Activated gamma-delta T cell (primary cell): Measurements from ENCODE around the gene CYP2D6.
"Not testable (repeated sequence)": the region's sequence is repeated elsewhere in the genome, so short reads cannot be mapped to it uniquely, and the experiment has no call there.

Experiments used
- DNase-seq: peaks from one replicate; lab custom pipeline; 2025; lab: John Stamatoyannopoulos, UW

CYP2D6 gene

GRCh38 chr22:42158456-42159132, 28.0 kb upstream of the CYP2D6 start:
- DNase-seq = no peak

DNA sequence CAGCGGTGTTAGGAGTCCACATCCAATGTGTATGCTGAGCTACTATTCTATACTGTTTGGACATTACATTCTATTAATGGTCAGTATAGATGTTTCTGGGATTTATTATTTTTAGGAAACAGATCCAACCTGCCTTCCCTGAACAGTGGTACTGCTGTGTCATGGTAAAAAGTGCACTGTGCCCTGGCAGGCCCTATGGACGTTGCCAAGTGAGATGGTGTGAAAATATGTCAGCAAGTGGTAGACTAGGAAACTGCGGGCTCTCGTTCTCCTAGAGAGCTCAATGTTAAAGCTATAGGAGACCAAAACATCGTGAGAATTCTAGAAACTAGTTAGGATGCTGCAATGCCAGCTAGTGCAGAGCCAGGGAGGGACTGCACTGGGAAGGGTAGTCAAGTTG, 26.0 kb upstream of the CYP2D6 start:
- DNase-seq = no peak

DNA sequence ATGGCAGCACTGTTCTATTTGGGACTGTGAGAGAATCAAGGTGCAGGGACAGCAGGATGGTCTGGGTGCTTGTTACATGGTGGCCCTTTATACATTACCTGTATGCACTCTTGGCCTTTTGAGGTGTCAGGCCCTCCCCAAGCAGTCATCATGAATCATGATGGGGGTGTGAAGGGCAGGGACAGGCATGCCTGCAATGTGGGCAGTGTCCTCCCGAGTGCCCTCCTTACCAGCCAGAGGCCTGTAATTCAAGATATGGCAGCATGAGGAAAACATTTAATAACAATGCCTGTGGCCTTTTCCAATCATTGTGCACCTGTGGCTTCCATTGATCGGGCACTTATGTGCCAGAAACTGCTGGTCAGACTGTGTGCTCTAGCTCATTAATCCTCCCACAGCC, 25.5 kb upstream of the CYP2D6 start:
- DNase-seq = no peak

GRCh38 chr22:42155053-42155543, 24.5 kb upstream of the CYP2D6 start:
- DNase-seq = no peak

- no peak for DNase-seq
Observed at GRCh38 chr22:42154293-42155052, 23.9 kb upstream of the CYP2D6 start.

GRCh38 chr22:42152661-42153270, 22.2 kb upstream of the CYP2D6 start:
- no peak for DNase-seq

DNA sequence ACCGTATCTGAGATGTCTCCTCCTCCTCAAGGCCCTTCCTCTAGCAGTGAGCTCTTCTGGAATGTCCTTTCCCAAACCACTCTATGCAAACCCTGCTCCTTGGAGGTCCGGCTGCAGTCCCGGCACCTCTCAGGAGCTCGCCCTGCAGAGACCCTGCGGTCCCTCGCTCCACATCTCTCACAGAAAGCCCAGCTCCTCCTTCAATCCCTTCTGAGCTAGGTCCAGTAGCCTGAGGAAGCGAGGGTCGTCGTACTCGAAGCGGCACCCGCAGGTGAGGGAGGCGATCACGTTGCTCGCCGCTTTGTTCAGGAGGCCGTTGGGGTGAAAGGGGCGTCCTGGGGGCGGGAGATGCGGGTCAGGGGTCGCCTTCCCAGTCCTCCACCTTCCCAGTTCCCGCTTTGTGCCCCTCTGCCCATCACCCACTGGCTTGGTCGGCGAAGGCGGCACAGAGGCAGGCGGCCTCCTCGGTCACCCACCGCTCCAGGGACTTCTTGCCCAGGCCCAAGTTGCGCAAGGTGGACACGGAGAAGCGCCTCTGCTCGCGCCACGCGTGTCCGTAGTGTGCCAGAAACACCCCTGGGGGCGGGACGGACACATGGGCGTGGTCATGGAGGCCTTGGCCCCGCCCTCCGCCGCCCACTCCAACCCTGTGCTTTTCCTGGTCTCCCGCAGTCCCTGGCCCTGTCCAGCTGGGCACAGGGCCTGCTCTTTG, 21.5 kb upstream of the CYP2D6 start:
- no peak for DNase-seq

DNA sequence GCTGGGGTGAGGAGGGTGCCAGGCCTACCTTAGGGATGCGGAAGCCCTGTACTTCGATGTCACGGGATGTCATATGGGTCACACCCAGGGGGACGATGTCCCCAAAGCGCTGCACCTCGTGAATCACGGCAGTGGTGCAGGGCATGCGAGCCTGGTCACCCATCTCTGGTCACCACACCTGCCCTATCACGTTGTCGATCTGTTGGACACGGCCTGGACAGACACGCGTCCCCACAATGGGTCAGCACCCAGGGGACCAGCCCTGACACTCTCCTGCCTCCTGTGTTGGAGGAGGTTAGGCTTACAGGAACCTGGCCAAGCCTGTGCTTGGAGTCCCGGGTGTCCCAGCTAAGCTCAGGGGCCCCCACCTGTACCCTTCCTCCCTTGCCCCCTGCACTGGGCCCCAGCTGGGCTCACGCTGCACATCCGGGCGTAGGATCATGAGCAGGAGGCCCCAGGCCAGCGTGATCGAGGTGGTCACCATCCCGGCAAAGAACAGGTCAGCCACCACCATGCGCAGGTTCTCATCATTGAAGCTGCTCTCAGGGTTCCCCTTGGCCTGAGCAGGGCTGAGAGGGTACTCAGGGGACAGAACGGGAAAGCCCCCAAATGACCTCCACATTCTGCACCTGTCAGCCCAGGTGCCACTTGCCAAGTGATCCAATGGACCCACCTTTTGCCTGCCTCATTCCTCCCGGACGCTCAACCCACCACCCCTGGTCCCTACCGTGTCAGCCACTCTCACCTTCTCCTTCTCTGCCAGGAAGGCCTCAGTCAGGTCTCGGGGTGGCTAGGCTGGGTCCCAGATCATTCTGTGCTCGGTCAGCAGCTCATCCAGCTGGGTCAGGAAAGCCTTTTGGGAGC, 20.3 kb upstream of the CYP2D6 start:
- no peak for DNase-seq

GRCh38 chr22:42149798-42150197, 19.2 kb upstream of the CYP2D6 start:
- not testable (repeated sequence) for DNase-seq

DNA sequence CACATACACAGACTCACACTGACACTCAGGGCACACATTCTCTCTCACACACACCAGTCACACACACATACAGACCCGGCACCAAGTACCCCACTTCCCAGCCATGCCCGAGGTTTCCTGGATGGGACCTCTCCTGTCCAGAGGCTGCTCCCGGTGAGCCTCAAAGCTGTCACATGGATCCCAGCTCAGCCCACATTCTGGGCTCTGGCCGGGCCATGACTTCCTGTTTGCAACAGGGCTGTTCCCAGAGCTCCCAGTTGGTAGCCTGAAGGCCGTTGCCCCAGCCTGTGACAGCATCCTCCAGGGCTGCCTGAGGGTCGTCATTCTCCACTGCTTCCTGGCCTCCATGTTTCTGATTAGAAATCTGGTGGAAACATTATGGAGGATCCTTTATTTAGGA, 14.6 kb upstream of the CYP2D6 start:
- no peak for DNase-seq

DNA sequence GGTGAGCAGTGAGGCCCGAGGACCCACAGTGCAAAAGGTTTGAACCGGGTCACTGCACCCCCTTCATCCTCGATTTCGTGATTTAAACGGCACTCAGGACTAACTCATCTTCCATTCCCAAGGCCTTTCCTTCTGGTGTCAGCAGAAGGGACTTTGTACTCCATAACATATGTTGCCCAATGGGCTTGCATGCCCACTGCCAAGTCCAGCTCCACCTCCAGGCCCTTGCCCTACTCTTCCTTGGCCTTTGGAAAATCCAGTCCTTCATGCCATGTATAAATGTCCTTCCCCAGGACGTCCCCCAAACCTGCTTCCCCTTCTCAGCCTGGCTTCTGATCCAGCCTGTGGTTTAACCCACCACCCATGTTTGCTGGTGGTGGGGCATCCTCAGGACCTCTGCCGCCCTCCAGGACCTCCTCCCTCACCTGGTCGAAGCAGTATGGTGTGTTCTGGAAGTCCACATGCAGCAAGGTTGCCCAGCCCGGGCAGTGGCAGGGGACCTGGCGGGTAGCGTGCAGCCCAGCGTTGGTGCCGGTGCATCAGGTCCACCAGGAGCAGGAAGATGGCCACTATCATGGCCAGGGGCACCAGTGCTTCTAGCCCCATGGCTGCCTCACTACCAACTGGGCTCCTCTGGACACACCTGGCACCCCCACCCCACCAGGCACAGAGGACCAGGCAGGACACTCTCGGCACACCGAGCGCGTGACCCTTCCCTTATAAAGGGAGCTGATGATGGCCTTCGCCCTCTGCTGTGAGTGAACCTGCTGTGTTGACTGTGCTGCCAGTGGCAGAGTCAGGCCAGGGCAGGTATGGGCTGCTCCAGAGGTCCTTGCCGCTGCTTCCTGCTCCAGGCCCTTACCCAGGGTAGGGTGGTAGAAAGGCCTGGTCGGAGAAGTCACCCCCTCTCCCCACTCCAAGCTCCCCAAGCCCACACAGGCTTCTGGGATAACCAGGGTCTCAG, 13.5 kb upstream of the CYP2D6 start:
- not testable (repeated sequence) for DNase-seq

DNA sequence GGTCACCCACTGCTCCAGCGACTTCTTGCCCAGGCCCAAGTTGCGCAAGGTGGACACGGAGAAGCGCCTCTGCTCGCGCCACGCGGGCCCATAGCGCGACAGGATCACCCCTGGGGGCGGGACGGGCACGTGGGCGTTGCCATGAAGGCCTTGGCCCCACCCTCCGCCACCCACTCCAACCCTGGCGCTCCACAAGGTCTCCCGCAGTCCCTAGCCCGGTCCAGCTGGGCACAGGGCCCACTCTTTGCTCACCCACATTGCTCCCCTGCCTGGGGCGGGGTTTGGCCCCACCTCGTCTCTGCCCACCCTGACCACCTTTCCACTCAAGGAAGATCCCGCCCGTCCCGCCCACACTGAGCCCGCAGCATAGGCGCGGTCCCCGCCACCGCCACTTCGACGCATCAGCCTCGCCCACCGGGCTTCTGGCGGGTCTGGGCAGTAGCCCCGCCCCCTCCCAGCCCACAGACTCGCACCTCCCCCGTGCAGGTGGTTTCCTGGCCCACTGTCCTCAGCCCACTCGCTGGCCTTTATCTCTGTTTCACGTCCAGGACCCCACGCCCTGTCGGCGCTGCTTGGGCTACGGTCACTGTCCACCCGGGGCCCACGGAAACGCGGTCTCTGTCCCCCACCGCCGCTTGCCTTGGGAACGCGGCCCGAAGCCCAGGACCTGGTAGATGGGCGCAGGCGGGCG, 12.3 kb upstream of the CYP2D6 start:
- DNase-seq = no peak

DNA sequence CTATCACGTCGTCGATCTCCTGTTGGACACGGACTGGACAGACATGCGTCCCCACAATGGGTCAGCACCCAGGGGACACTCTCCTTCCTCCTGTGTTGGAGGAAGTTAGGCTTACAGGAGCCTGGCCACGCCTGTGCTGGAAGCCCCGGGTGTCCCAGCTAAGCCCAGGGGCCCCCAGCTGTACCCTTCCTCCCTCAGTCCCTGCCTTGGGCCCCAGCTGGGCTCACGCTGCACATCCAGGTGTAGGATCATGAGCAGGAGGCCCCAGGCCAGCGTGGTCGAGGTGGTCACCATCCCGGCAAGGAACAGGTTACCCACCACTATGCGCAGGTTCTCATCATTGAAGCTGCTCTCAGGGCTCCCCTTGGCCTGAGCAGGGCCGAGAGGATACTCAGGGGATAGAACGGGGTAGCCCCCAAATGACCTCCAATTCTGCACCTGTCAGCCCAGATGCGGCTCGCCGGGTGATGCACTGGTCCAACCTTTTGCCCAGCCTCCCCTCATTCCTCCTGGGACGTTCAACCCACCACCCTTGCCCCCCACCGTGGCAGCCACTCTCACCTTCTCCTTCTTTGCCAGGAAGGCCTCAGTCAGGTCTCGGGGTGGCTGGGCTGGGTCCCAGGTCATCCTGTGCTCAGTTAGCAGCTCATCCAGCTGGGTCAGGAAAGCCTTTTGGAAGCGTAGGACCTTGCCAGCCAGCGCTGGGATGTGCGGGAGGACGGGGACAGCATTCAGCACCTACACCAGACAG, 10.9 kb upstream of the CYP2D6 start:
- not testable (repeated sequence) for DNase-seq

DNA sequence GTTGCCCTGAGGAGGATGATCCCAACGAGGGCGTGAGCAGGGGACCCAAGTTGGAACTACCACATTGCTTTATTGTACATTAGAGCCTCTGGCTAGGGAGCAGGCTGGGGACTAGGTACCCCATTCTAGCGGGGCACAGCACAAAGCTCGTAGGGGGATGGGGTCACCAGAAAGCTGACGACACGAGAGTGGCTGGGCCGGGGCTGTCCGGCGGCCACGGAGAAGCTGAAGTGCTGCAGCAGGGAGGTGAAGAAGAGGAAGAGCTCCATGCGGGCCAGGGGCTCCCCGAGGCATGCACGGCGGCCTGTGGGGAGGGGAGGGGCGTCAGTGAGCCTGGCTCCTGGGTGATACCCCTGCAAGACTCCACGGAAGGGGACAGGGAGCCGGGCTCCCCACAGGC, 9.5 kb upstream of the CYP2D6 start:
- DNase-seq = not testable (repeated sequence)

- DNase-seq = not testable (repeated sequence)
Observed at GRCh38 chr22:42139508-42139907, 8.9 kb upstream of the CYP2D6 start.

- no peak for DNase-seq
Observed at GRCh38 chr22:42138972-42139371, 8.4 kb upstream of the CYP2D6 start.

DNA sequence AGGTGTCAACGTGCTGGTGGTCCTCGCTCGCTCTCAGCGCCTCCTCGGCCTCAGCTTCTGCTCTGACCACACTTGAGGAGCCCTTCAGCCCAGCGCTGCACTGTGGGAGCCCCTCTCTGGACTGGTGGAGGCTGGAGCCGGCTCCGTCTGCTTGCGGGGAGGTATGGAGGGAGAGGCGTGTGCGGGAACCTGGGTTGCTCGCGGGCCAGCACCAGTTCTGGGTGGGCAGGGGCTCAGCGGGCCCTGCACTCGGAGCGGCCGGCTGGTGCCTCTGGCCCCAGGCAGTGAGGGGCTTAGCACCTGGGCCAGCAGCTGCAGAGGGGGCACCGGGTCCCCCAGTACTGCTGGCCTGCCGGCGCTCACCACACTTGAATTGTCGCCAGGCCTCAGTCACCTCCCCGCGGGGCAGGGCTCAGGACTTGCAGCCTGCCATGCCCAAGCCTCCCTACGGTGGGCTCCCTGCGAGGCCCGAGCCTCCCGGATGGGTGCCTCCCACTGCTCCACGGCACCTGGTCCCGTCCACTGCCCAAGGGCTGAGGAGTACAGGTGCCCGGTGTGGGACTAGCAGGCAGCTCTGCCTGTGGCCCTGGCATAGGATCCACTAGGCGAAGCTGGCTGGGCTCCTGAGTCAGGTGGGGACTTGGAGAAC, 7.6 kb upstream of the CYP2D6 start:
- DNase-seq = no peak

DNA sequence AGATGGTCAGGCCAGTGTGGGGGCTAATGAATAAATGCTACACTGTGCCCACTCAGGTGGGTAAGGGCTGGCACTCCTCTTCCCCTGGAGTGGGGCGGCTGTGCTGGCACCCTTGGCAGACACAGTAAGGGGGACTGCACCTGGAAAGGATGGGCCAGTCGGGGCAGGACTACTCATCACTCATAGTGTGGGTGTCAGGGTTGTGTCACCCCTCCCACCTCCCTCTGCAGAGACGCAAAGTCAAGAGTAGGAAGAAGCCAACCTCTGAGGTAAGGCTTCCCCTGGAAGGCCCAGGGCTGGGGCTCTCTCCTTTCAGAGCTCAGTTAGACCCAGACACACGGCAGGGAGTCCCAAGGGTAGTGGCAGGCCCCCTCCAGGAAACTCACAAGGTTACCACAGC, 5.1 kb upstream of the CYP2D6 start:
- not testable (repeated sequence) for DNase-seq
